PC-3 (cell line): ENCODE data around the gene GLIPR2. TPM values are rescaled to one million over a fixed set of nuclear protein-coding genes. Genes with fewer than 3 reads are reported as not detected.
"Not testable (repeated sequence)": the region's sequence is repeated elsewhere in the genome, so short reads cannot be mapped to it uniquely, and the experiment has no call there.

Experiments used
- ATAC-seq: fragments of 200-7000 bp; cut with Tn5 transposase; 2 replicates; pipeline ENCODE4 v1.9.1; 2020; ENCODE audit warnings: mild to moderate bottlenecking, moderate library complexity
- BruUV-seq: library from RNA; stranded (reverse); fragments of 400-500 nt; replicated peaks from 2 replicates; lab custom pipeline; 2021; lab: Mats Ljungman, UMichigan
- CTCF ChIA-PET: fragments of 300-600 bp; sonication (Branson Sonifier 250); formaldehyde crosslinking; loops from one replicate; lab custom pipeline; 2022; ENCODE audit warnings: antibody characterized with exemption; lab: Charles Lee
- POLR2A ChIA-PET: fragments of 300-600 bp; sonication (Branson Sonifier 250); formaldehyde crosslinking; loops from one replicate; lab custom pipeline; 2022; ENCODE audit warnings: antibody characterized with exemption; ENCODE audit not compliant: unreplicated experiment; lab: Charles Lee
- DNase-seq: peaks from one replicate; pipeline ENCODE4 v3.0.0-alpha.2; 2015
- H2AFZ ChIP-seq: fragments of 300-600 bp; sonication (generic); 2 replicates; pipeline ENCODE4 v1.6.0; 2016; ENCODE audit warnings: antibody characterized with exemption, low read length
- H3F3A ChIP-seq: fragments of 300-600 bp; sonication (generic); one replicate; pipeline ENCODE4 v1.6.0; 2017; ENCODE audit warnings: antibody characterized with exemption, low read length, control low read depth, mild to moderate bottlenecking; ENCODE audit not compliant: unreplicated experiment
- H3K27ac ChIP-seq: fragments of 300-600 bp; sonication (generic); 2 replicates; pipeline ENCODE4 v1.5.1; 2016; ENCODE audit warnings: mild to moderate bottlenecking, low read length
- H3K27me3 ChIP-seq: fragments of 300-600 bp; sonication (generic); 2 replicates; pipeline ENCODE4 v1.6.1; 2016; ENCODE audit warnings: low read length, mixed read lengths
- H3K36me3 ChIP-seq: fragments of 300-600 bp; sonication (generic); 2 replicates; pipeline ENCODE4 v1.6.1; 2016; ENCODE audit warnings: low read depth, mixed run types, low read length, mixed read lengths
- H3K4me1 ChIP-seq: fragments of 300-600 bp; sonication (generic); 2 replicates; pipeline ENCODE4 v1.5.1; 2016; ENCODE audit warnings: low read length; ENCODE audit not compliant: insufficient read depth
- H3K4me2 ChIP-seq: fragments of 300-600 bp; sonication (generic); 2 replicates; pipeline ENCODE4 v1.6.0; 2016; ENCODE audit warnings: low read length
- H3K4me3 ChIP-seq: fragments of 300-600 bp; sonication (generic); 2 replicates; pipeline ENCODE4 v1.5.1; 2016; ENCODE audit warnings: mild to moderate bottlenecking, low read length, mixed read lengths
- H3K79me2 ChIP-seq: fragments of 300-600 bp; sonication (generic); 2 replicates; pipeline ENCODE4 v1.6.1; 2017; ENCODE audit warnings: low read length, mixed read lengths
- H3K9ac ChIP-seq: fragments of 300-600 bp; sonication (generic); 2 replicates; pipeline ENCODE4 v1.6.0; 2016; ENCODE audit warnings: mild to moderate bottlenecking, low read length
- H3K9me2 ChIP-seq: fragments of 300-600 bp; sonication (generic); replicated peaks from 2 replicates; pipeline ENCODE4 v1.6.1; 2016; ENCODE audit warnings: mixed run types, low read length, mixed read lengths
- H3K9me3 ChIP-seq: fragments of 300-600 bp; sonication (generic); 2 replicates; pipeline ENCODE4 v1.6.1; 2016; ENCODE audit warnings: low read length, mixed read lengths
- H4K20me1 ChIP-seq: fragments of 300-600 bp; sonication (generic); 2 replicates; pipeline ENCODE4 v1.6.1; 2016; ENCODE audit warnings: low read length, mixed read lengths
- EZH2 ChIP-seq: fragments of 300-600 bp; sonication (generic); IDR thresholded peaks from one replicate; pipeline ENCODE4 v1.6.1; 2017; ENCODE audit warnings: antibody characterized with exemption, mild to moderate bottlenecking, low read length; ENCODE audit not compliant: unreplicated experiment
- EZH2phosphoT487 ChIP-seq: fragments of 300-600 bp; sonication (generic); IDR thresholded peaks from 2 replicates; pipeline ENCODE4 v1.6.1; 2018; ENCODE audit warnings: mild to moderate bottlenecking, antibody characterized with exemption, low read length, borderline replicate concordance
- intact Hi-C: fragments of 100-400 bp; cut with micrococcal nuclease; formaldehyde crosslinking; loops from 2 replicates; pipeline ENCODE4 v1.9.0; 2023
- total RNA-seq: library from RNA; depleted of rRNA; stranded (reverse); fragments of >200 nt; gene quantifications from 2 replicates; pipeline ENCODE4 v1.2.3, GENCODE V29; 2014
- TF ChIP-seq, protein P1 (sequence below): fragments of 300-600 bp; sonication (generic); conservative IDR thresholded peaks from 2 replicates; pipeline ENCODE4 v1.5.1; 2017; ENCODE audit warnings: antibody characterized with exemption, low read depth, mild to moderate bottlenecking, low read length

GLIPR2 gene
- total RNA-seq, 1 experiment from 2014 or later: 6.7 TPM

DNA sequence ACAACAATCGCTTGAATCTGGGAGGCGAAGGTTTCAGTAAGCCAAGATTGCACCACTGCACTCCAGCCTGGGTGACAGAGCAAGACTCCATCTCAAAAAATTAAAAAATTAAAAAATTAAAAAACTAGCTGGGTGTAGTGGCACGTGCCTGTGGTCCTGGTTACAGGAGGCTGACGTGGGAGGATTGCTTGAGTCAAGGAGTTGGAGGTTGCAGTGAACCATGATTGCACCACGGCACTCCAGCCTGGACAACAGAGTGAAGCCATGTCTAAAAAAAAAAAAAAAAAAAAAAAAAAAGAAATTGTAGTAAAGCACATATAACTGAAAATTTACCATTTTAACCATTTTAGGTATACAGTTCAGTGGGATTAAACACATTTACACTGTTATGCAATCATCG, 19.6 kb downstream of the GLIPR2 start:
- intact Hi-C loops: no loop called here
- CTCF ChIA-PET: no interaction called here
- H3K4me1 ChIP-seq: peaks cover 14% of the 10 kb centered on the region; the same call in 1 of the 2 replicates

GRCh38 chr9:36158122-36158521, 21.6 kb downstream of the GLIPR2 start:
- H2AFZ ChIP-seq: no peak overlapping the region
- ChIA-PET POLR2A (no interaction called here), CTCF (no interaction called here)
- ATAC-seq (no peak), DNase-seq (no peak)
- H3K9me2 ChIP-seq: no peaks in the 10 kb centered on the region
- no peaks in the 10 kb centered on the region for H3K27me3 ChIP-seq
- no peak overlapping the region for H3K4me2 ChIP-seq
- no peaks in the 10 kb centered on the region for H3K79me2 ChIP-seq
- intact Hi-C loops: no loop called here
- no peak for TF ChIP-seq EZH2phosphoT487
- no peak for TF ChIP-seq EZH2
- TF ChIP-seq, protein P1, sequence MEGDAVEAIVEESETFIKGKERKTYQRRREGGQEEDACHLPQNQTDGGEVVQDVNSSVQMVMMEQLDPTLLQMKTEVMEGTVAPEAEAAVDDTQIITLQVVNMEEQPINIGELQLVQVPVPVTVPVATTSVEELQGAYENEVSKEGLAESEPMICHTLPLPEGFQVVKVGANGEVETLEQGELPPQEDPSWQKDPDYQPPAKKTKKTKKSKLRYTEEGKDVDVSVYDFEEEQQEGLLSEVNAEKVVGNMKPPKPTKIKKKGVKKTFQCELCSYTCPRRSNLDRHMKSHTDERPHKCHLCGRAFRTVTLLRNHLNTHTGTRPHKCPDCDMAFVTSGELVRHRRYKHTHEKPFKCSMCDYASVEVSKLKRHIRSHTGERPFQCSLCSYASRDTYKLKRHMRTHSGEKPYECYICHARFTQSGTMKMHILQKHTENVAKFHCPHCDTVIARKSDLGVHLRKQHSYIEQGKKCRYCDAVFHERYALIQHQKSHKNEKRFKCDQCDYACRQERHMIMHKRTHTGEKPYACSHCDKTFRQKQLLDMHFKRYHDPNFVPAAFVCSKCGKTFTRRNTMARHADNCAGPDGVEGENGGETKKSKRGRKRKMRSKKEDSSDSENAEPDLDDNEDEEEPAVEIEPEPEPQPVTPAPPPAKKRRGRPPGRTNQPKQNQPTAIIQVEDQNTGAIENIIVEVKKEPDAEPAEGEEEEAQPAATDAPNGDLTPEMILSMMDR: no peak
- peaks cover 2% of the 10 kb centered on the region; the same call in 1 of the 2 replicates for H3K36me3 ChIP-seq
- H3K9me3 ChIP-seq: no peaks in the 10 kb centered on the region
- no peaks in the 10 kb centered on the region for H4K20me1 ChIP-seq
- peaks cover 12% of the 10 kb centered on the region for H3K4me1 ChIP-seq
- no TSS peak for BruUV-seq
- no peak overlapping the region for H3K27ac ChIP-seq
- no peak overlapping the region for H3K4me3 ChIP-seq
- H3F3A ChIP-seq: no peaks in the 10 kb centered on the region
- no peak overlapping the region for H3K9ac ChIP-seq

More for the DNA sequence above, 19.6 kb downstream of the GLIPR2 start:
- Histone ChIP-seq H2AFZ (no peak overlapping the region), H3K27ac (no peak overlapping the region), H3F3A (no peaks in the 10 kb centered on the region), H3K79me2 (no peaks in the 10 kb centered on the region), H3K27me3 (no peaks in the 10 kb centered on the region), H4K20me1 (no peaks in the 10 kb centered on the region), H3K9me2 (no peaks in the 10 kb centered on the region), H3K4me3 (no peak overlapping the region), H3K4me2 (no peak overlapping the region), H3K9me3 (no peaks in the 10 kb centered on the region), H3K36me3 (peaks cover 2% of the 10 kb centered on the region; the same call in 1 of the 2 replicates), H3K9ac (no peak overlapping the region)
- no peak for DNase-seq
- BruUV-seq: no TSS peak
- no peak for ATAC-seq
- TF ChIP-seq, protein P1: no peak
- TF ChIP-seq EZH2phosphoT487 (no peak), EZH2 (no peak)
- POLR2A ChIA-PET: no interaction called here

GRCh38 chr9:36158917-36159316, 22.4 kb downstream of the GLIPR2 start:
- Histone ChIP-seq H3K4me1 (peaks cover 20% of the 10 kb centered on the region), H3K4me3 (no peak overlapping the region), H3K9me3 (no peaks in the 10 kb centered on the region), H3K27me3 (no peaks in the 10 kb centered on the region), H4K20me1 (no peaks in the 10 kb centered on the region), H2AFZ (no peak overlapping the region), H3F3A (no peaks in the 10 kb centered on the region), H3K9ac (no peak overlapping the region), H3K4me2 (no peak overlapping the region), H3K27ac (no peak overlapping the region), H3K79me2 (no peaks in the 10 kb centered on the region), H3K36me3 (peaks cover 2% of the 10 kb centered on the region; the same call in 1 of the 2 replicates), H3K9me2 (no peaks in the 10 kb centered on the region)
- TF ChIP-seq, protein P1: no peak
- TF ChIP-seq EZH2 (no peak), EZH2phosphoT487 (no peak)
- no TSS peak for BruUV-seq
- intact Hi-C loops: no loop called here
- ChIA-PET CTCF (no interaction called here), POLR2A (no interaction called here)
- no peak for DNase-seq
- ATAC-seq: no peak

- peak; percentile 33 for DNase-seq
- H2AFZ ChIP-seq, H3K9ac ChIP-seq, H3K9me2 ChIP-seq, H4K20me1 ChIP-seq, H3K4me3 ChIP-seq, BruUV-seq, H3K79me2 ChIP-seq, CTCF ChIA-PET, POLR2A ChIA-PET, H3K36me3 ChIP-seq, H3K27ac ChIP-seq, ATAC-seq, H3F3A ChIP-seq, H3K4me2 ChIP-seq, H3K27me3 ChIP-seq, H3K9me3 ChIP-seq, intact Hi-C loops: not testable (repeated sequence)
- H3K4me1 ChIP-seq: peaks cover 17% of the 10 kb centered on the region
Measured at GRCh38 chr9:36159509-36159908, 23.0 kb downstream of the GLIPR2 start.
